Measurements from ENCODE around the gene HS3ST5. TPM values are rescaled to one million over a fixed set of nuclear protein-coding genes. Genes with fewer than 3 reads are reported as not detected.
"Not testable (repeated sequence)": the region's sequence is repeated elsewhere in the genome, so short reads cannot be mapped to it uniquely, and the experiment has no call there.

Gene HS3ST5
- total RNA-seq, 4 donors from 2014 or later: not detected

DNA sequence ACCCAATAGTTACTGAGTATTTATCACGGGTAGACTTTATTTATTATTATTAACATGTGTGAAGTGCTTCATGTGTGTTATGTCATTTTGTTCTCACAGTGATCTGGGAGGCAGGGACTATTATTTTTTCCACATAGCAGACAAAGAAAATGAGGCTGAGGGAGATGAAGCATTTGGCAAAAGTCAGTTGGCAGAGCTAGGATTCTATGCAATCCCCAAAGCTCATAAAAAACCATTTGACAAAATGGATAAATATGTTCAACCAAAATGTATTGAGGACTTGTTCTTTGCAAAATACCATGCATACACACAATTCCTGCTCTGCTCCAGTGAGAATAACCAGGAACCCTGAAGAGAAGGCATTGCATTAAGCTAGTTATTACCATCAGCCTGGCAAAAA, 184.4 kb downstream of the HS3ST5 start:
- no peak for TF ChIP-seq POLR2A (IDR thresholded peaks at IDR 0.05)
- TF ChIP-seq, protein P1, sequence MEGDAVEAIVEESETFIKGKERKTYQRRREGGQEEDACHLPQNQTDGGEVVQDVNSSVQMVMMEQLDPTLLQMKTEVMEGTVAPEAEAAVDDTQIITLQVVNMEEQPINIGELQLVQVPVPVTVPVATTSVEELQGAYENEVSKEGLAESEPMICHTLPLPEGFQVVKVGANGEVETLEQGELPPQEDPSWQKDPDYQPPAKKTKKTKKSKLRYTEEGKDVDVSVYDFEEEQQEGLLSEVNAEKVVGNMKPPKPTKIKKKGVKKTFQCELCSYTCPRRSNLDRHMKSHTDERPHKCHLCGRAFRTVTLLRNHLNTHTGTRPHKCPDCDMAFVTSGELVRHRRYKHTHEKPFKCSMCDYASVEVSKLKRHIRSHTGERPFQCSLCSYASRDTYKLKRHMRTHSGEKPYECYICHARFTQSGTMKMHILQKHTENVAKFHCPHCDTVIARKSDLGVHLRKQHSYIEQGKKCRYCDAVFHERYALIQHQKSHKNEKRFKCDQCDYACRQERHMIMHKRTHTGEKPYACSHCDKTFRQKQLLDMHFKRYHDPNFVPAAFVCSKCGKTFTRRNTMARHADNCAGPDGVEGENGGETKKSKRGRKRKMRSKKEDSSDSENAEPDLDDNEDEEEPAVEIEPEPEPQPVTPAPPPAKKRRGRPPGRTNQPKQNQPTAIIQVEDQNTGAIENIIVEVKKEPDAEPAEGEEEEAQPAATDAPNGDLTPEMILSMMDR (IDR thresholded peaks at IDR 0.05): no peak
- no peak for DNase-seq (ENCODE audit: low spot score in 2 of 2)
- intact Hi-C loops (cut with DNase I; ENCODE audit: low total_unique reads): no loop called here
- H3K4me3 ChIP-seq (ENCODE audit: low read depth, poor library complexity, severe bottlenecking): no peak overlapping the region
- WGBS, 2 donors: 50 to 72% methylated on average over 1 of the region's 1 CpG

DNA sequence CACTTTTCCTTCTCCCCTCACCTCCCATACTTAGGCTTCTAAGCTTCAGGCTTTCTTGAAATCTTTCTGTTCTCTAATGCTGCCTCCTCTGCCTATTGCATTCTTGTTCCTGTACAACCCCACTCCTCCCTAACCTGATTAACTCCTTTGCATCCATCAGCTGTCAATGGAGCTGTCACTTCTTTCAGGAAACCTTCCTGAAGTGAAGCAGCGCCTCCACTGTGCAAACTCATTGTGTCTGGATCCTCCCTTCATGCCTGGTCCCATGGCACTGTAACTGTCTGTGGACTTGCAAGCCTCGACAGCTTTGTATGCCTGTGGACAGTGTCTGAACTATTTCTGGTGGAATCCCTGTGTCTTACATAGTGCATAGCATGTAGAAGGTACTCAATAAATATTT, 185.0 kb downstream of the HS3ST5 start:
- H3K4me3 ChIP-seq (ENCODE audit: low read depth, poor library complexity, severe bottlenecking): no peak overlapping the region
- no peak for DNase-seq (ENCODE audit: low spot score in 2 of 2)
- TF ChIP-seq, protein P1 (IDR thresholded peaks at IDR 0.05): no peak
- intact Hi-C loops (cut with DNase I; ENCODE audit: low total_unique reads): no loop called here
- WGBS, 2 donors: 67 to 75% methylated on average over 2 of the region's 2 CpGs

DNA sequence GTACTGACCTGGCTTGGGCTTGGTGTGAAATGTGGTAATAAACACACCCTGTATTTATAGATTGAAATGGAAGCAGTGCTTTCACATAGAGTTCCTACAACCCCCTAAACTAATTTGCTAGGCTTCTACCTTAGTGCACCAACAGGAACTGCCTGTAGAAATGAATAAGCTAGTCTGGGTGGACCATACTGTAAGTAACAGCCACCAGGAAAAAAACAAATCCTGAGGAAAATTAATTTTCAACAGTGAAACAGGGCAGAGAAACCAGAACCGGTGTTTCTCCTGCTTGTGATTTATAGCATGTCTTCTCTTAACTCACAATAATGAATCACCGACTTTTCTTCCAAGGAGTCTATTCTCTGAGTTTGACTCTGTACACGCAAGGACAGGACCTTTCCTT, 187.1 kb downstream of the HS3ST5 start:
- WGBS, 2 donors: 60 to 67% methylated on average over 3 of the region's 3 CpGs
- no peak overlapping the region for H3K4me3 ChIP-seq (ENCODE audit: low read depth, poor library complexity, severe bottlenecking)
- intact Hi-C loops (cut with DNase I; ENCODE audit: low total_unique reads): no loop called here
- no peak for DNase-seq (ENCODE audit: low spot score in 2 of 2)
- TF ChIP-seq, protein P1 (IDR thresholded peaks at IDR 0.05): no peak
- no peak for TF ChIP-seq POLR2A (IDR thresholded peaks at IDR 0.05)

DNA sequence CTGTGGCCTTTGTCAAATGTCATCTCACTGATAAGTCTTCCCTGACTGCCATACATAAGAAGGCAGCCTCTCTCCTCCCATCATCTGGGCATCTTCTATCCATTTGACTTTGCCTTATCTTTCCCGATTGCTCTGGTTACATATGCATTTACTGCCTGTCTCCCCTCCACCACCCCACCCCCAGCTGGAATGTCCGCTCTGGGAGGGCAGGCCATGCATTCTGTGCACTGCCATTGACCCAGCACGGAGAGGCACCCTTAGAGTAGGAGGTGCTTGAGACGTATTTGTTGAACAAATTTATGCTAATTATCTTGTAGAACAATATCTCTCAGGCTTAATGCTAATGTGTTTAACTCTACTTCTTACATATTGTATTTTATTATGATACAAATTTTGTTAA, 188.0 kb downstream of the HS3ST5 start:
- TF ChIP-seq, protein P1 (IDR thresholded peaks at IDR 0.05): no peak
- no peak for TF ChIP-seq POLR2A (IDR thresholded peaks at IDR 0.05)
- WGBS, 2 donors: 85 to 89% methylated on average over 4 of the region's 4 CpGs

DNA sequence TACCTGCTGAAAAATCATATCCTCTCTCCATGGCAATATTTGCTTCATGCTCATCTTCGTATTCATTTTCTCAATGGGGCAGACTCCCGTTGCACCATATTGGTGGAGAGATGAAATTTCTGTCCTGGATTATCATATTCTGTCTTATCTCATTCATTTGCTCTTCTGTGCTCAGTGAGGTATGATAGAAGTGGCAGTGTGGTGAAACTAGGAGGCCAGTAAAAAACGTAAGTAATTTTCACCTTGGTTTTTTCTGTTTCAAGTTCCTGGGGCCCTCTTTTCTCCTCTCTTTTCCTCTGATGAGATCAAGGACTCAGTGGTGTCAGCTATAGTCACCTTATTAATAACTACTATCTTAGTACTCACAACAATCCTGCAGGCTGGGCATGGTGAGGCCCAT, 189.4 kb downstream of the HS3ST5 start:
- DNase-seq (ENCODE audit: low spot score in 2 of 2): no peak
- H3K4me3 ChIP-seq (ENCODE audit: low read depth, poor library complexity, severe bottlenecking): no peak overlapping the region
- 89 to 91% methylated on average over 3 of the region's 3 CpGs for WGBS, 2 donors
- intact Hi-C loops (cut with DNase I; ENCODE audit: low total_unique reads): no loop called here
- TF ChIP-seq, protein P1 (IDR thresholded peaks at IDR 0.05): no peak
- no peak for TF ChIP-seq POLR2A (IDR thresholded peaks at IDR 0.05)

More for the DNA sequence above, 188.0 kb downstream of the HS3ST5 start:
- intact Hi-C loops (cut with DNase I; ENCODE audit: low total_unique reads): no loop called here
- no peak for DNase-seq (ENCODE audit: low spot score in 2 of 2)
- no peak overlapping the region for H3K4me3 ChIP-seq (ENCODE audit: low read depth, poor library complexity, severe bottlenecking)

DNA sequence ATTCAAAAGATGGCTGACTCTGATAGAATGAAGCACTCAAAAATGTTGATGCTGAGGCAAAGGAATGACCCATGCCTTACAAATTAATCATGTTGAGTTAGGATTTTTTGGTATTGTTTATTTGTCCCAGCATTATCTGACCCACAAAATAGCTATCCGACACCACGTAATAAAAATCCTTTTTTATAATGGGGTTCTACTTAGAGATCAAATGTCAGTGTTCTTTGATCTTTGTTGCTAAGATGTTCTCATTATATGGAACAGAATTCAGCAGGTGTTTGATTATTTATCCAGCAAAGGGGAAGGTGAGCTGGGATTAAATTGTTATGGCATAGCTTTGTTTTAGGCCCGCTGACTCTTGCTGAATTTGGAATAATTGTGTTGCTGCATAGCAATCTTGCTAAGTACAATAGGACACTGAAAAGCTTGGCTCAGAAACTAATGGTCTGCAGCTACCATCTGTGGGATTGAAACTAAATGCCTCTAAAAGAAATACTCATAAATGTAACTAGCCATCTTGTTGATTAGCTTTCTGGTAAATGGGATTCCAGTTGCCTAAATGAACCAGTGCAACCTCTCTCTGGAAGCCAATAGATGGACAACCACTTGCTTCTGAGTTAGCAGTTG, 191.6 kb downstream of the HS3ST5 start:
- 87 to 89% methylated on average over 3 of the region's 3 CpGs for WGBS, 2 donors
- intact Hi-C loops (cut with DNase I; ENCODE audit: low total_unique reads): no loop called here
- DNase-seq (ENCODE audit: low spot score in 2 of 2): no peak
- no peak overlapping the region for H3K4me3 ChIP-seq (ENCODE audit: low read depth, poor library complexity, severe bottlenecking)
- TF ChIP-seq, protein P1 (IDR thresholded peaks at IDR 0.05): no peak
- TF ChIP-seq POLR2A (IDR thresholded peaks at IDR 0.05): no peak

DNA sequence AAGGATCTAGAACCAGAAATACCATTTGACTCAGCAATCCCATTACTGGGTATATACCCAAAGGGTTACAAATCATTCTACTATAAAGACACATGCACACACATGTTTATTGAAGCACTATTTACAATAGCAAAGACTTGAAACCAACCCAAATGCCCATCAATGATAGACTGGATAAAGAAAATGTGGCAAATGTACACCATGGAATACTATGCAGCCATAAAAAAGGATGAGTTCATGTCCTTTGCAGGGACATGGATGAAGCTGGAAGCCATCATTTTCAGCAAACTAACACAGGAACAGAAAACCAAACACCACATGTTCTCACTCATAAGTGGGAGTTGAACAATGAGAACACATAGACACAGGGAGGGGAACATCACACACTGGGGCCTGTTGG, 193.6 kb downstream of the HS3ST5 start:
- DNase-seq (ENCODE audit: low spot score in 2 of 2); intact Hi-C loops (cut with DNase I; ENCODE audit: low total_unique reads); H3K4me3 ChIP-seq (ENCODE audit: low read depth, poor library complexity, severe bottlenecking): not testable (repeated sequence)
